ENCODE data around the gene CCN5.
"Not testable (repeated sequence)": the region's sequence is repeated elsewhere in the genome, so short reads cannot be mapped to it uniquely, and the experiment has no call there.

The CCN5 gene

DNA sequence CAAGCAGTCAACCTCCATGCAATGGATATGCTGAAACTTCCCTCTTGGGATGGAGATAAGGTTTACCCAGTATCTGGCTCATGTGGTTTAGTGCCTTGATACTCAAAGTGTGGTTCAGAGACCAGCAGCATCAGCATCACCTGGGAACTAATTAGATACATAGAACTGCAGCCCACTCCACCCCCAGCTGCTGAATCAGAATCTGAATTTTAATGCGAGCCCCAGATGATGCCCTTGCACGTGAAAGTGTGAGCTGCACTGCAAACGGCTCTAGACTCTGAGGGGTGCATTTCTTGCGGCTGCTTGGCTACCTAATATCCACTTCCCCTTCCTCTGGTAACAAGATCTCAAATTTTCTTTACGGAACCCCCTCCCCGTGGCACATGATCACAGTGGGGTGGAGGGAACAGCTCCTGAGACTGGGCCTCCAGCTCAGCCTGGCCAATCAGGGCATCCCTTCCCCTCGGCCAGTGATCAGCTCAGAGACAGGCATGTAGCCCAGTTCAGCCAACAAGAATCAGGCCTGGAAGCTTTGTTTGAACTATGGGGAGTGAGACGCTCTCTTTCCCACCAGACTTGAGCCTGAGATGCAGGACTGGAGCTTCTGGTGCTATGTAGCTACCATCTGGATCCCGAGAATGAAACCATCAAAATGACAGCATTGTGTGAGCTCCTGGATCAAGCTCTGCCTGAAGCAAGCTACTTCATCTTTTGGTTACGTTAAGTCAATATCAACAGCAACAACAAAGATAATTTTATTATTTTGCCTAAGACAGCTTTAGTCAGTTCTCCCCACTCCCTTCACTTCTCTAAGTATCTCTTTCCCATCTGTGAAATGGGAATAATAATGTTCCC is 43.3 kb downstream of the CCN5 start:
- Histone ChIP-seq H3K4me3 (ENCODE audit: low read length) (no peak overlapping the region), H3K4me1 (ENCODE audit: control insufficient read depth, low read depth, low read length) (no peaks in the 10 kb centered on the region), H3K27ac (ENCODE audit: low read length) (no peak overlapping the region), H3K36me3 (ENCODE audit: control insufficient read depth, low read depth, low read length) (no peaks in the 10 kb centered on the region), H3K27me3 (ENCODE audit: control insufficient read depth, insufficient read depth, low read length) (no peaks in the 10 kb centered on the region), H3K9ac (ENCODE audit: low read length) (no peak overlapping the region), H3K9me3 (ENCODE audit: control insufficient read depth, low read depth, low read length) (no peaks in the 10 kb centered on the region)

GRCh38 chr20:44759595-44759994 is 44.4 kb downstream of the CCN5 start:
- H3K27me3 ChIP-seq (ENCODE audit: control insufficient read depth, insufficient read depth, low read length): no peaks in the 10 kb centered on the region
- no peak overlapping the region for H3K4me3 ChIP-seq (ENCODE audit: low read length)
- H3K9me3 ChIP-seq (ENCODE audit: control insufficient read depth, low read depth, low read length): no peaks in the 10 kb centered on the region
- no peak overlapping the region for H3K9ac ChIP-seq (ENCODE audit: low read length)
- no peaks in the 10 kb centered on the region for H3K36me3 ChIP-seq (ENCODE audit: control insufficient read depth, low read depth, low read length)
- H3K27ac ChIP-seq (ENCODE audit: low read length): no peak overlapping the region
- no peaks in the 10 kb centered on the region for H3K4me1 ChIP-seq (ENCODE audit: control insufficient read depth, low read depth, low read length)

GRCh38 chr20:44761423-44761822 is 46.3 kb downstream of the CCN5 start:
- no peaks in the 10 kb centered on the region for H3K36me3 ChIP-seq (ENCODE audit: control insufficient read depth, low read depth, low read length)
- H3K9me3 ChIP-seq (ENCODE audit: control insufficient read depth, low read depth, low read length): no peaks in the 10 kb centered on the region
- no peaks in the 10 kb centered on the region for H3K4me1 ChIP-seq (ENCODE audit: control insufficient read depth, low read depth, low read length)
- H3K9ac ChIP-seq (ENCODE audit: low read length): no peak overlapping the region
- H3K27me3 ChIP-seq (ENCODE audit: control insufficient read depth, insufficient read depth, low read length): no peaks in the 10 kb centered on the region
- H3K4me3 ChIP-seq (ENCODE audit: low read length): no peak overlapping the region
- no peak overlapping the region for H3K27ac ChIP-seq (ENCODE audit: low read length)

GRCh38 chr20:44762466-44763140 is 47.4 kb downstream of the CCN5 start:
- Histone ChIP-seq H3K4me1 (ENCODE audit: control insufficient read depth, low read depth, low read length) (no peaks in the 10 kb centered on the region), H3K36me3 (ENCODE audit: control insufficient read depth, low read depth, low read length) (no peaks in the 10 kb centered on the region), H3K4me3 (ENCODE audit: low read length) (no peak overlapping the region), H3K9ac (ENCODE audit: low read length) (no peak overlapping the region), H3K27me3 (ENCODE audit: control insufficient read depth, insufficient read depth, low read length) (no peaks in the 10 kb centered on the region), H3K27ac (ENCODE audit: low read length) (no peak overlapping the region), H3K9me3 (ENCODE audit: control insufficient read depth, low read depth, low read length) (no peaks in the 10 kb centered on the region)

DNA sequence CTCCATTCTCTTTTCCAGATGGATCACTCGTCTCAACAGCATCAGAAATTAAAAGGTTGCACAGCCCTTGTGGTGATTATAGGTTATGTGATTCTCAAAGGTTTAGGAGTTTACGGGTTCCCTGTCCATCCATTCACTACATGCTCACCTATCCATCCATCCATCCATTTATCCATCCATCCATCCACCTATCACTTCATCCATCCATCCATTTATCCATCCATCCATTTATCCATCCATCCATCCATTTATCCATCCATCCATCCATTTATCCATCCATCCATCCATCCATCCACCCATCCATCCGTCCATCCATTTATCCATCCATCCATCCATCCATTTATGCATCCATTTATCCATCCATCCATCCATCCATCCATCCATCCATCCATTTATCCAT is 48.6 kb downstream of the CCN5 start:
- not testable (repeated sequence) for H3K9ac ChIP-seq (ENCODE audit: low read length); H3K27me3 ChIP-seq (ENCODE audit: control insufficient read depth, insufficient read depth, low read length); H3K9me3 ChIP-seq (ENCODE audit: control insufficient read depth, low read depth, low read length); H3K4me3 ChIP-seq (ENCODE audit: low read length); H3K36me3 ChIP-seq (ENCODE audit: control insufficient read depth, low read depth, low read length); H3K27ac ChIP-seq (ENCODE audit: low read length); H3K4me1 ChIP-seq (ENCODE audit: control insufficient read depth, low read depth, low read length)

GRCh38 chr20:44765091-44765490 is 49.9 kb downstream of the CCN5 start:
- Histone ChIP-seq H3K27ac (ENCODE audit: low read length) (no peak overlapping the region), H3K9me3 (ENCODE audit: control insufficient read depth, low read depth, low read length) (no peaks in the 10 kb centered on the region), H3K4me1 (ENCODE audit: control insufficient read depth, low read depth, low read length) (no peaks in the 10 kb centered on the region), H3K4me3 (ENCODE audit: low read length) (no peak overlapping the region), H3K36me3 (ENCODE audit: control insufficient read depth, low read depth, low read length) (no peaks in the 10 kb centered on the region), H3K27me3 (ENCODE audit: control insufficient read depth, insufficient read depth, low read length) (no peaks in the 10 kb centered on the region), H3K9ac (ENCODE audit: low read length) (no peak overlapping the region)

DNA sequence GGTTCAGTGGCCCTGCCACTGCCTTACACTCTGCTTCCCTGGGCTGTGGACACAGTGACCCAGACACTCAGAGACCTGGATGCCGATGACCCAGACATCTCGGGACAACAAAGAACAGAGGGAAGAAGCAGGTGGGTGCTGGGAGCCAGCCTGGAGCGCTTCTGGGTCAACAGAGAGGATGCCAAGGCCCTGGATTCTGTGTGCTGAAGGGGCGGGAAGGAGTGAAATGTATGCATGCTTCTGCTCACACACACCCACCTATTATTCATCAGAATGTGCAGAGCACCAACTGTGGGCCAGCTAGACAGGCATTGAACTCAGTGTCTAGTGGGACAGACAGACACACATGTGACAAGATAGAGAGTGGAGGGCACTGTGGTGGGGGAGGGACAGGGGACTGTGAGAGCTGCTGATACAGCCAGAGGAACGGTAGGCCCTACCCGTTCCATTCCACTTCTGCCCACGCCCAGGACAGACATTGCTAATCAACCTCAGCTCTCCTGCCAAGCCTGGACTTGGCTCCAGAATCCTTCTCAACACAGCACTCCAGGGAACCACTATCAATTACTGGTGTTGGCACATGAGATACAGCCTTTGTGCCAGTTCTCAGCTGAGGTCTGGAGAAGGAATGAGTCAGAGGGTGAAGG is 50.7 kb downstream of the CCN5 start:
- H3K9me3 ChIP-seq (ENCODE audit: control insufficient read depth, low read depth, low read length): no peaks in the 10 kb centered on the region
- no peaks in the 10 kb centered on the region for H3K4me1 ChIP-seq (ENCODE audit: control insufficient read depth, low read depth, low read length)
- no peak overlapping the region for H3K27ac ChIP-seq (ENCODE audit: low read length)
- H3K36me3 ChIP-seq (ENCODE audit: control insufficient read depth, low read depth, low read length): no peaks in the 10 kb centered on the region
- H3K9ac ChIP-seq (ENCODE audit: low read length): no peak overlapping the region
- no peaks in the 10 kb centered on the region for H3K27me3 ChIP-seq (ENCODE audit: control insufficient read depth, insufficient read depth, low read length)
- H3K4me3 ChIP-seq (ENCODE audit: low read length): no peak overlapping the region

- H3K9me3 ChIP-seq (ENCODE audit: control insufficient read depth, low read depth, low read length): no peaks in the 10 kb centered on the region
- H3K9ac ChIP-seq (ENCODE audit: low read length): no peak overlapping the region
- H3K4me1 ChIP-seq (ENCODE audit: control insufficient read depth, low read depth, low read length): no peaks in the 10 kb centered on the region
- H3K4me3 ChIP-seq (ENCODE audit: low read length): no peak overlapping the region
- H3K27ac ChIP-seq (ENCODE audit: low read length): no peak overlapping the region
- H3K36me3 ChIP-seq (ENCODE audit: control insufficient read depth, low read depth, low read length): no peaks in the 10 kb centered on the region
- H3K27me3 ChIP-seq (ENCODE audit: control insufficient read depth, insufficient read depth, low read length): no peaks in the 10 kb centered on the region
Measured at GRCh38 chr20:44768256-44768655, 53.1 kb downstream of the CCN5 start.

DNA sequence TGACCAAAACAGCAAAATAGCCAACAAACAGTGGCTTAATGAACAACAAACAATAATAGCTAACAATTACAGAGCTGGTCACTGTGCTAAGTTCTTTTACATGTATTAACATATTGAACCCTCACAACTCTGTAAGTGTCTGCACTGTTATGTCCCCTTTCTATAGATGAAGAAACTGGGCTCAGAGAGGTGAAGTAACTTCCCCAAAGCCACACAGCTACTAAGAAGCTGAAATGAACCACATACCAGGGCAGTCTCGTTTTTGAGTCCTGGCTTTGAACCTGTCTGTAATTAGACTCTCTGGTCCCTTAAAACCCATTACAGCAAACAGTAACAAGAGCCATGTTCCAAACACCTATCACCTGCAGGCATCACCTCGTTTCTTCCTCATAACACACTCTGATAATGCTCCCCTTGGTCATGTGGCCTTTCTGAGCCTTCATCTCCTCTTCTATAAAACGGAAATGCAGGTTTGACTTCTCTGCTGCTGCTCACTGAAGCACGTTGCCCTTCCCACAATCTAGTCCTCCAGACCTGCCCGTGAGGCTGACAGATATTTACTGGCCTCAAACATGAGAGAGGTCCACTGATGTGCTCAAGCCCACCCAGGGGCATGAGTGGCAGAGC is 53.8 kb downstream of the CCN5 start:
- no peaks in the 10 kb centered on the region for H3K4me1 ChIP-seq (ENCODE audit: control insufficient read depth, low read depth, low read length)
- no peak overlapping the region for H3K27ac ChIP-seq (ENCODE audit: low read length)
- no peak overlapping the region for H3K9ac ChIP-seq (ENCODE audit: low read length)
- H3K27me3 ChIP-seq (ENCODE audit: control insufficient read depth, insufficient read depth, low read length): no peaks in the 10 kb centered on the region
- H3K36me3 ChIP-seq (ENCODE audit: control insufficient read depth, low read depth, low read length): no peaks in the 10 kb centered on the region
- no peaks in the 10 kb centered on the region for H3K9me3 ChIP-seq (ENCODE audit: control insufficient read depth, low read depth, low read length)
- no peak overlapping the region for H3K4me3 ChIP-seq (ENCODE audit: low read length)

- Histone ChIP-seq H3K27me3 (ENCODE audit: control insufficient read depth, insufficient read depth, low read length) (no peaks in the 10 kb centered on the region), H3K27ac (ENCODE audit: low read length) (no peak overlapping the region), H3K9me3 (ENCODE audit: control insufficient read depth, low read depth, low read length) (no peaks in the 10 kb centered on the region), H3K4me1 (ENCODE audit: control insufficient read depth, low read depth, low read length) (no peaks in the 10 kb centered on the region), H3K4me3 (ENCODE audit: low read length) (no peak overlapping the region), H3K9ac (ENCODE audit: low read length) (no peak overlapping the region), H3K36me3 (ENCODE audit: control insufficient read depth, low read depth, low read length) (no peaks in the 10 kb centered on the region)
Measured at GRCh38 chr20:44769481-44769863, 54.3 kb downstream of the CCN5 start.

- no peak overlapping the region for H3K4me3 ChIP-seq (ENCODE audit: low read length)
- H3K9me3 ChIP-seq (ENCODE audit: control insufficient read depth, low read depth, low read length): no peaks in the 10 kb centered on the region
- H3K27me3 ChIP-seq (ENCODE audit: control insufficient read depth, insufficient read depth, low read length): no peaks in the 10 kb centered on the region
- no peak overlapping the region for H3K9ac ChIP-seq (ENCODE audit: low read length)
- H3K4me1 ChIP-seq (ENCODE audit: control insufficient read depth, low read depth, low read length): no peaks in the 10 kb centered on the region
- no peak overlapping the region for H3K27ac ChIP-seq (ENCODE audit: low read length)
- H3K36me3 ChIP-seq (ENCODE audit: control insufficient read depth, low read depth, low read length): no peaks in the 10 kb centered on the region
Measured at GRCh38 chr20:44770484-44771171, 55.5 kb downstream of the CCN5 start.
